Keratinocyte (primary cell): ENCODE data around the gene DHRSX.

ENCODE experiments used
- EZH2 ChIP-seq: IDR thresholded peaks from one replicate; pipeline ENCODE4 v1.6.1; 2012; ENCODE audit warnings: inconsistent platforms, mild to moderate bottlenecking, low read length, moderate library complexity
- TF ChIP-seq, protein P1 (sequence below), 3 experiments: IDR thresholded peaks in 1 of 3; conservative IDR thresholded peaks in 1 of 3; optimal IDR thresholded peaks in 1 of 3; 2 replicates in 2 of 3; 3 replicates in 1 of 3; pipeline versions ENCODE3 to v1.5.1; 2011; ENCODE audit warnings: low read length in 3 of 3, mild to moderate bottlenecking in 3 of 3, moderate library complexity in 2 of 3, control low read depth in 1 of 3, inconsistent platforms in 1 of 3; ENCODE audit not compliant: insufficient read depth in 2 of 3; ENCODE audit errors: extremely low read depth in 1 of 3

- TF ChIP-seq, protein P1, sequence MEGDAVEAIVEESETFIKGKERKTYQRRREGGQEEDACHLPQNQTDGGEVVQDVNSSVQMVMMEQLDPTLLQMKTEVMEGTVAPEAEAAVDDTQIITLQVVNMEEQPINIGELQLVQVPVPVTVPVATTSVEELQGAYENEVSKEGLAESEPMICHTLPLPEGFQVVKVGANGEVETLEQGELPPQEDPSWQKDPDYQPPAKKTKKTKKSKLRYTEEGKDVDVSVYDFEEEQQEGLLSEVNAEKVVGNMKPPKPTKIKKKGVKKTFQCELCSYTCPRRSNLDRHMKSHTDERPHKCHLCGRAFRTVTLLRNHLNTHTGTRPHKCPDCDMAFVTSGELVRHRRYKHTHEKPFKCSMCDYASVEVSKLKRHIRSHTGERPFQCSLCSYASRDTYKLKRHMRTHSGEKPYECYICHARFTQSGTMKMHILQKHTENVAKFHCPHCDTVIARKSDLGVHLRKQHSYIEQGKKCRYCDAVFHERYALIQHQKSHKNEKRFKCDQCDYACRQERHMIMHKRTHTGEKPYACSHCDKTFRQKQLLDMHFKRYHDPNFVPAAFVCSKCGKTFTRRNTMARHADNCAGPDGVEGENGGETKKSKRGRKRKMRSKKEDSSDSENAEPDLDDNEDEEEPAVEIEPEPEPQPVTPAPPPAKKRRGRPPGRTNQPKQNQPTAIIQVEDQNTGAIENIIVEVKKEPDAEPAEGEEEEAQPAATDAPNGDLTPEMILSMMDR (optimal IDR thresholded peaks at IDR 0.05 in 1 of 3, IDR thresholded peaks at IDR 0.05 in 1 of 3, conservative IDR thresholded peaks at IDR 0.05 in 1 of 3; ENCODE audit: extremely low read depth in 1 of 3, insufficient read depth in 2 of 3, low read length in 3 of 3): no peak
- no peak for TF ChIP-seq EZH2
Observed at GRCh38 chrX:2388669-2389068, 112.1 kb downstream of the DHRSX start.
